ENCODE data around the gene KIF1B.
"Not testable (repeated sequence)": the region's sequence is repeated elsewhere in the genome, so short reads cannot be mapped to it uniquely, and the experiment has no call there.

Gene KIF1B

DNA sequence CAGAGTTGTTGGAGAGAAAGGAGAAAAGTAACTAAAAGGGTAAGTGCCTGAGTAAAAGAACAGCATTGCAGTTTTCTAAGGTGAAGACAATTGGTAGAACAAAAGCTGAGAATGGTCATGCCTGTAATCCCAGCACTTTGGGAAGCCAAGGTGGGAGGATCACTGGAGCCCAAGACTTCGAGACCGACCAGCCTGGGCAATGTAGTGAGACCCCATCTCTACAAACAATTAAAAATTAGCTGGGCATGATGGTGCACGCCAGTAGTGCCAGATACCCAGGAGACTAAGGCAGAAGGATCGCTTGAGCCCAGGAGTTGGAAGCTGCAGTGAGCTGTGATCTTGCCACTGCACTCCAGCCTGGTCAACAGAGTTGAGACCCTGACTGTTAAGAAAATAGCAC, 173.3 kb downstream of the KIF1B start:
- no peak for DNase-seq (ENCODE audit: low read depth in 2 of 3, low spot score in 1 of 3)

- DNase-seq (ENCODE audit: low read depth in 2 of 3, low spot score in 1 of 3): no peak
Observed at GRCh38 chr1:10384219-10384618, 173.8 kb downstream of the KIF1B start.

DNA sequence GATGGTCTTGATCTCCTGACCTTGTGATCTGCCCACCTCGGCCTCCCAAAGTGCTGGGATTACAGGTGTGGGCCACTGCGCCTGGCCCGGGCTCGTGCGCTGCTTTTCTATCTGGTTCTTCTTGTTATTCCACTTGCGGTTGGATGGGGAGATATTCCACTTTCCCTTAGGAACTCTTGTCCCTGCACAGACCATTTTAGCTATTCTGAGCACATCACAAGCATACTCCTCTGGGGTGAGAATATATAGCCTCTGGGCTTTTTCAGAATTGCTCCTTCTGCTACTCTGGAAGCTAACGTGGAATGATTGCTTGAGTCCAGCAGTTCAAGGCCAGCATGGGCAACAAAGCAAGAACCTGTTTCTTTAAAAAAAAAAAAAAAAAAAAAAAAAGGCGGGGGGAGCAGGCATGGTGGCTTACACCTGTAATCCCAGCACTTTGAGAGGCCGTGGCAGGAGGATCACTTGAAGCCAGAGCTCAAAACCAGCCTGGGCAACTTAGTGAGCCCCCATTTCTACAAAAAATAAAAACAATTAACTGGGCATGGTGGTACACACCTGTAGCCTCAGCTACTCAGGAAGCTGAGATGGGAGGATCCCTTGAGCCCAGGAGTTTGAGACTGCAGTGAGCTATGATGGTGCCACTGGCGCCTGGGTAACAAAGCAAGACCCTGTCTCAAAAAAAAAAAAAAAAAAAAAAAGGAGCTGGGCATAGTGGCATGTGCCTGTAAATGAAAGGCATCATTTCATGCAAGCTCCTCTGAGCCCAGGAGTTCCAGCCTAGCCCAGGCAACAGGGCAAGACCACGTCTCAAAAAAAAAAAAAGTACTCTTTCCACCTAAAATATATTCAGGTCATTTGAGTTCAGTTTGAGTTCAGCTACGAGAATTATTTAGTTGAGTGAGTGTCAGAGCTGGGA, 176.6 kb downstream of the KIF1B start:
- DNase-seq (ENCODE audit: low read depth in 2 of 3, low spot score in 1 of 3): no peak

DNA sequence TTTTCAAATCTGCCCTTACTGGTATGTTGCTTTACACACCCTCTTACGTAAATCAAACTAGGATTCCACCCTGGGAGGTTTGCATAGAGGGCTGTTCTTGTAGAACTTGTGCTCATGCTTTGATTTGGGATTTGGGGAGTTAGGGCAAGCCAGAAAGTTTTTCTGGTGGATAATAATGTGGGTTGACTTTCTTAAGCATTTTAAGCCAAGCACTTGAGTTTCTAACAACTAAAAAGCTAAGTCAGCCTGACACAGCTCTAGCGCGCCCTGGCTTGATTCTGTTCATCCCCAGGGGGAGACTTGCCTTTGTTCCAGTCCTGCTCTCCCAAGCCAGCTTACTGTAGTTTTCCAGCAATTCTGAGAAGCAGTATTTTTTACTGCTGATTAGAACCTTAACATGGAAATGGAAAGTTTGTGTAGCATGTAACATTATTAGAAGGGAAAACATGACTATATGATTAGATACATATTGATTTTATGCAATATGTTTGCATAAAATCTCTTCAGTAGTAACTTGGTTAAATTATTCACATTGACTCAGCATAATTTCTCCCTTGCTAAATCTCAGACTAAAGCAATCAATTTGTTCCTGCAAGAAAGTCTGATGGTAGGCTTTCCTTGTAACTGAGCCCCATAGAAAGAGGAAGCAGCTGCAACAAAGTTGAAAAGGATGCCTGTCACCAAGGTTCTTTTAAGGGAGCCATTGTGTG, 177.5 kb downstream of the KIF1B start:
- DNase-seq (ENCODE audit: low read depth in 2 of 3, low spot score in 1 of 3): no peak

DNA sequence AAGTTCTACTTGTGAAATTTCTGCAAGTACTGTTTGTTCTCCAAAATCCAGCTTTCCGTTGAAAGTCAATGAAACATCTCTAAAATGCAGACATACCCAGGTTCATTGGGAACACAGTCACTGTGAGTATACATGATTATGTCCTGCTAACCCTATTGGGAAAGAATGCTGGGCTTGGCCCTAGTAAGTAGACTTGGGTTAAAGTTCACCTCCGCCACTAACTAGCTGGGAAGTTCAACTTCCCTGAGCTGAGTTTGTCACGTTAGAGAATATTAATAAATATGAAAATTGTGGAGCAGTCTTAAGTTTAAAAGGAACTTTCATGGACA, 178.0 kb downstream of the KIF1B start:
- DNase-seq (ENCODE audit: low read depth in 2 of 3, low spot score in 1 of 3): no peak

- no peak for DNase-seq (ENCODE audit: low read depth in 2 of 3, low spot score in 1 of 3)
Observed at GRCh38 chr1:10389271-10389973, 179.1 kb downstream of the KIF1B start.

- no peak for DNase-seq (ENCODE audit: low read depth in 2 of 3, low spot score in 1 of 3)
Observed at GRCh38 chr1:10396870-10397269, 186.5 kb downstream of the KIF1B start.

- no peak for DNase-seq (ENCODE audit: low read depth in 2 of 3, low spot score in 1 of 3)
Observed at GRCh38 chr1:10398278-10398733, 187.9 kb downstream of the KIF1B start.

- peak; percentile 94 to 98 (median 97) for DNase-seq (ENCODE audit: low read depth in 2 of 3, low spot score in 1 of 3)
Observed at GRCh38 chr1:10398734-10399443, 188.5 kb downstream of the KIF1B start, which contains the start of gene PGD. Gene PGD, plus strand, starts transcription at chr1:10399064. Its CDS starts 54 bp downstream, at chr1:10399118.

DNA sequence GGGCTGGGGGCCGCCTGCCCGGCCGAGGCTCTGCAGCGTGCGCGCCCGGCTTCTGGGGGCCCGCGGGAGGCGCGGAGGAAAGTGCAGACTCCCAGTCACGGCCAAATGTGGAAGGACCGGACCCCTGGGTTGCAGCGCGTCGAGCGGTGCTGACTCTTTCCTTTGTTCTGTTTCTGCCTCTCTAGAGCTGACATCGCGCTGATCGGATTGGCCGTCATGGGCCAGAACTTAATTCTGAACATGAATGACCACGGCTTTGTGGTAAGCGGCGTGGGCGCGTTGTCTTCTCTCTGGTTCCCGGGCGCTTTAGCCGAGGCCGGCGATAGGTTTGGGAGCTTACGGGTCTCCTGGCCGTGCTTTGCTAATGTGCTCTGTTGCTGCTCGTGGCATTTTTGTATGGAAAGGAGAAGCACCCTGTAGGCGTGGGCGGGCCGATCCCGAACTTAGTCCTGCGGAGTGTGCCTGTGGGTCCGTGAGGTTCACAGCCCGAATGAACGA, 189.1 kb downstream of the KIF1B start:
- peak in 1 of 3 donors; percentile 12 for DNase-seq (ENCODE audit: low read depth in 2 of 3, low spot score in 1 of 3)

DNA sequence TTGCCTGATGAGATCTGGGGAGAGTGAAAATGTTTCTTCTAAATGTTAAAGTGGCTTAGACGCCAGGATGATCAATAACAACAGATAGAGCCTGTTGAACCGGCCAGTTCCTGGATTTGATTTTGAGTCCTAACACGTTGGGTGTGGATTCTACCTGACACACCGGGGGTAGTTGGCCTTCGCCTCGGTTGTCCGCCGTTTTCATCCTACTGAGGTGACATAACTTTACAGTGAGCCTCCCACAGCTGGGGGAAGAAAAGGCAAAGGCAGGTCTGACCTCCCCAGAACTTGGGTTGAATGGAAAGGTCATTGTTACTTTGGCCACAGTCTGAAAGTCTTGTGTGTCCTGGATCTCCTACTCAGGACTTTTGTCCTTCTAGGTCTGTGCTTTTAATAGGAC, 189.6 kb downstream of the KIF1B start:
- no peak for DNase-seq (ENCODE audit: low read depth in 2 of 3, low spot score in 1 of 3)

GRCh38 chr1:10401281-10401680, 190.9 kb downstream of the KIF1B start:
- no peak for DNase-seq (ENCODE audit: low read depth in 2 of 3, low spot score in 1 of 3)

DNA sequence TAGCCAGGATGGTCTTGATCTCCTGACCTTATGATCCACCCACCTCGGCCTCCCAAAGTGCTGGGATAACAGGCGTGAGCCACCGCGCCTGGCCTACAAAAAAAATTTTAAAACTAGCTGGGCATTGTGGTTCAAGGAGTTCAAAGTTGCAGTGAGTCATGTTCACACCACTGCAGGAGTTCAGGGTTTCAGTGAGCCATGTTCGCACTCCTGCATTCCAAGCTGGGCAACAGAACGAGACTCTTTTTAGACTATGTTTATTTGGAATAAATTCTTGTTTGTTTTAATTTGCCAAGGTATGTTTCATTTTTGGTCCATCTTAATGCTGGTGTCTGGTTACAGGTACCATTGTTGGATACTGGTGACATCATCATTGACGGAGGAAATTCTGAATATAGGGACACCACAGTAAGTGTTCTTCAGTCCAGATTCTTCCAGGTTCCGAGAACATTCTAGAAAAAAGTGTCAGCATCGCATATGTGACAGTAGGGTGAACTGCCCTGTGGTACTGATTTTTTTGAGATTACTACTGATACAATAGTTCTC, 192.4 kb downstream of the KIF1B start:
- DNase-seq (ENCODE audit: low read depth in 2 of 3, low spot score in 1 of 3): no peak

DNA sequence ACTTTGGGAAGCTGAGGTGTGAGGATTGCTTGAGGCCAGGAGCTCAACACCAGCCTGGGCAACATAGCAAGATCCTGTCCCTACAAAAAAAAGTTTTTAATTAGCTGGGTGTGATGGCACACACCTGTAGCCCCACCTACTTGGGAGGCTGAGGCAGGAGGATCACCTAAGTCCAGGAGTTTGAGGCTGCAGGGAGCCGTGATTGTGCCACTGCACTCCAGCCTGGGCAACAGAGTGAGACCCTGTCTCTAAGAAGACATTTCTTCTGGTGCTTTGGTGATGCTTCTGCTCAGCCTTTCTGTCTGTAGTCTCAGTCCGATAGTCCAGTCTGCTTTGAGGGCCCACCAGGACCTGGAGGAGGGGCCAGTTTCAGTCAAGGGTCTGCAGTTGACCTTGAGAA, 196.8 kb downstream of the KIF1B start:
- no peak for DNase-seq (ENCODE audit: low read depth in 2 of 3, low spot score in 1 of 3)

GRCh38 chr1:10415211-10415930, 205.0 kb downstream of the KIF1B start:
- no peak for DNase-seq (ENCODE audit: low read depth in 2 of 3, low spot score in 1 of 3)

DNA sequence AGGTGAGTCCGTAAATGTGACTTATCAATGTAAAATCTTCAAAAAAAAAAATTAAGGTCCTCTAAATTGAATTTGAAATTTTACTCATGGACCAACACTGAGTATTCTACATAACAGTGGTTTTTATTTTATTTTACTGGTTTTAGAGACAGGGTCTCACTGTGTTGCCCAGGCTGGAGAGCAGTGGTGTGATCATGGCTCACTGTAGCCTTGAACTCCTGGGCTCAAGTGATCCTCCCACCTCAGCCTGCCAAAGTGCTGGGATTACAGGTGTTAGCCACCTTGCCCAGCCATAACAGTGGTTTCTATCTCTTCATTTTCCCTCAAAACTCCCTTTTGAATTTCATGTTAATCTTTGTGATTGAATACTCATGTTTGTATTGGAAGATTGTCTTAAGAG, 205.6 kb downstream of the KIF1B start:
- not testable (repeated sequence) for DNase-seq (ENCODE audit: low read depth in 2 of 3, low spot score in 1 of 3)

DNA sequence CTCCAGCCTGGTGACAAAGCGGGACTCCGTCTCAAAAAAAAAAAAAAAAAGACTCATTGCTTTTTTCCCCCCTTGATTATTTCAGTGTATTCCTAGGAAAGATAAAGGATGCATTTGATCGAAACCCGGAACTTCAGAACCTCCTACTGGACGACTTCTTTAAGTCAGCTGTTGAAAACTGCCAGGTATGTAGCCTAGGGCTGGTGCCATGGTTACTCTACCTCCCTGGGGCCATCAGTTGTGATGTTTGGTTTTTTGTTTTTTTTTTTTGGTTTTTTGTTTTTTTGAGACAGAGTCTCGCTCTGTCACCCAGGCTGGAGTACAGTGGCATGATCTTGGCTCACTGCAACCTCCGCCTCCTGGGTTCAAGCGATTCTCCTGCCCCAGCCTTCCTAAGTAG, 208.4 kb downstream of the KIF1B start:
- DNase-seq (ENCODE audit: low read depth in 2 of 3, low spot score in 1 of 3): not testable (repeated sequence)

DNA sequence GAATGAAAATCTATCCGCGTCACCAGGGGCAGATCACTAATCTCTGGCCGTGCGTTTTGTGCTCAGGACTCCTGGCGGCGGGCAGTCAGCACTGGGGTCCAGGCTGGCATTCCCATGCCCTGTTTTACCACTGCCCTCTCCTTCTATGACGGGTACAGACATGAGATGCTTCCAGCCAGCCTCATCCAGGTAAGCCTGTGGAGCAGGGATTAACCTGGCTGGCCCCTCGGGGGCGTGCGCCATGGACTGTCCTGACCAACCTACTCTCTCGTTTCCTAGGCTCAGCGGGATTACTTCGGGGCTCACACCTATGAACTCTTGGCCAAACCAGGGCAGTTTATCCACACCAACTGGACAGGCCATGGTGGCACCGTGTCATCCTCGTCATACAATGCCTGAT, 209.0 kb downstream of the KIF1B start:
- no peak for DNase-seq (ENCODE audit: low read depth in 2 of 3, low spot score in 1 of 3)

- DNase-seq (ENCODE audit: low read depth in 2 of 3, low spot score in 1 of 3): no peak
Observed at GRCh38 chr1:10421637-10422036, 211.3 kb downstream of the KIF1B start.

- DNase-seq (ENCODE audit: low read depth in 2 of 3, low spot score in 1 of 3): no peak
Observed at GRCh38 chr1:10424034-10424433, 213.7 kb downstream of the KIF1B start.
